ENCODE measurements around the gene CASP4.

Gene CASP4

GRCh38 chr11:104926771-104927611, 41.4 kb downstream of the CASP4 start:
- TF ChIP-seq ZNF274 (IDR thresholded peaks at IDR 0.05; ENCODE audit: low read depth, low read length) = no peak
- no peak overlapping the region for H3K4me3 ChIP-seq (ENCODE audit: low read length)

GRCh38 chr11:104925850-104926249, 42.5 kb downstream of the CASP4 start:
- TF ChIP-seq ZNF274 (IDR thresholded peaks at IDR 0.05; ENCODE audit: low read depth, low read length) = no peak
- no peak overlapping the region for H3K4me3 ChIP-seq (ENCODE audit: low read length)

- peak overlapping the region; percentile 49 for H3K4me3 ChIP-seq (ENCODE audit: low read length)
- TF ChIP-seq ZNF274 (IDR thresholded peaks at IDR 0.05; ENCODE audit: low read depth, low read length) = no peak
Measured at GRCh38 chr11:104918113-104918824, 50.1 kb downstream of the CASP4 start.

GRCh38 chr11:104917271-104918112, 50.9 kb downstream of the CASP4 start:
- no peak for TF ChIP-seq ZNF274 (IDR thresholded peaks at IDR 0.05; ENCODE audit: low read depth, low read length)
- H3K4me3 ChIP-seq (ENCODE audit: low read length) = peak overlapping the region; percentile 49; the same call in 1 of the 2 replicates

GRCh38 chr11:104916442-104916841, 51.9 kb downstream of the CASP4 start:
- H3K4me3 ChIP-seq (ENCODE audit: low read length) = no peak overlapping the region
- TF ChIP-seq ZNF274 (IDR thresholded peaks at IDR 0.05; ENCODE audit: low read depth, low read length) = no peak

- no peak overlapping the region for H3K4me3 ChIP-seq (ENCODE audit: low read length)
- no peak for TF ChIP-seq ZNF274 (IDR thresholded peaks at IDR 0.05; ENCODE audit: low read depth, low read length)
Measured at GRCh38 chr11:104912102-104912501, 56.3 kb downstream of the CASP4 start.

GRCh38 chr11:104908186-104908531, 60.2 kb downstream of the CASP4 start:
- no peak for TF ChIP-seq ZNF274 (IDR thresholded peaks at IDR 0.05; ENCODE audit: low read depth, low read length)
- no peak overlapping the region for H3K4me3 ChIP-seq (ENCODE audit: low read length)

GRCh38 chr11:104907521-104908185, 60.7 kb downstream of the CASP4 start:
- no peak overlapping the region for H3K4me3 ChIP-seq (ENCODE audit: low read length)
- no peak for TF ChIP-seq ZNF274 (IDR thresholded peaks at IDR 0.05; ENCODE audit: low read depth, low read length)

- TF ChIP-seq ZNF274 (IDR thresholded peaks at IDR 0.05; ENCODE audit: low read depth, low read length) = no peak
Measured at GRCh38 chr11:104905271-104905670, 63.1 kb downstream of the CASP4 start.

GRCh38 chr11:104899226-104899625, 69.1 kb downstream of the CASP4 start:
- TF ChIP-seq ZNF274 (IDR thresholded peaks at IDR 0.05; ENCODE audit: low read depth, low read length) = no peak
- no peak overlapping the region for H3K4me3 ChIP-seq (ENCODE audit: low read length)

More at GRCh38 chr11:104905271-104905670, 63.1 kb downstream of the CASP4 start:
- H3K4me3 ChIP-seq (ENCODE audit: low read length) = no peak overlapping the region

- no peak overlapping the region for H3K4me3 ChIP-seq (ENCODE audit: low read length)
- TF ChIP-seq ZNF274 (IDR thresholded peaks at IDR 0.05; ENCODE audit: low read depth, low read length) = no peak
Measured at GRCh38 chr11:104898685-104899013, 69.7 kb downstream of the CASP4 start.

GRCh38 chr11:104897891-104898684, 70.3 kb downstream of the CASP4 start, which contains the start of gene CASP12:
TSS of gene CASP12 (minus strand) at chr11:104898460.
- peak within 1 kb of the TSS; percentile 76; the same call in 1 of the 2 replicates for H3K4me3 ChIP-seq (ENCODE audit: low read length)
- no peak for TF ChIP-seq ZNF274 (IDR thresholded peaks at IDR 0.05; ENCODE audit: low read depth, low read length)

GRCh38 chr11:104895634-104896033, 72.7 kb downstream of the CASP4 start:
- H3K4me3 ChIP-seq (ENCODE audit: low read length) = no peak overlapping the region
- TF ChIP-seq ZNF274 (IDR thresholded peaks at IDR 0.05; ENCODE audit: low read depth, low read length) = no peak

All from GM08714 (cell line).